Heart left ventricle (tissue), 16 donors: ENCODE results near the gene KIAA1671. TPM values are rescaled to one million over a fixed set of nuclear protein-coding genes. Genes with fewer than 3 reads are reported as not detected.

Experiments used
- ATAC-seq, 4 donors: fragments of 200-7000 bp; cut with Tn5 transposase; one replicate each; pipeline ENCODE4 v1.9.1; 2020 to 2022; ENCODE audit warnings: moderate library complexity in 4 of 4, mild to moderate bottlenecking in 3 of 4, moderate number of reproducible peaks in 1 of 4
- DNase-seq, 5 donors: peaks; one replicate each; pipeline ENCODE4 v3.0.0-alpha.2; 2020
- H3K27ac ChIP-seq, 12 donors: fragments of 200-600 bp; sonication (generic) in 4 of 12; one replicate each; pipeline versions ENCODE4 v1.5.0 to v1.8.0; 2016 to 2022; ENCODE audit warnings: mild to moderate bottlenecking in 2 of 12
- H3K27me3 ChIP-seq, 9 donors: fragments of 200-600 bp; sonication (generic) in 2 of 9; one replicate each; pipeline versions ENCODE4 v1.5.1 to v1.8.0; 2016 to 2022; ENCODE audit warnings: mild to moderate bottlenecking in 3 of 9
- H3K36me3 ChIP-seq, 9 donors: fragments of 200-600 bp; sonication (generic) in 2 of 9; one replicate each; pipeline versions ENCODE4 v1.5.0 to v1.8.0; 2018 to 2022; ENCODE audit warnings: mild to moderate bottlenecking in 2 of 9
- H3K4me1 ChIP-seq, 12 donors: fragments of 200-600 bp; sonication (generic) in 4 of 12; one replicate each; pipeline versions ENCODE4 v1.5.0 to v1.8.0; 2016 to 2022; ENCODE audit warnings: mild to moderate bottlenecking in 3 of 12
- H3K4me3 ChIP-seq, 12 donors: fragments of 200-600 bp; sonication (generic) in 4 of 12; one replicate each; pipeline versions ENCODE4 v1.5.0 to v1.8.0; 2017 to 2022; ENCODE audit warnings: mild to moderate bottlenecking in 9 of 12, moderate library complexity in 4 of 12
- H3K9me3 ChIP-seq, 12 donors: fragments of 200-600 bp; sonication (generic) in 4 of 12; one replicate each; pipeline versions ENCODE4 v1.5.0 to v1.8.0; 2016 to 2022; ENCODE audit warnings: mild to moderate bottlenecking in 1 of 12
- POLR2A ChIP-seq, 2 donors: fragments of 450-650 bp; IDR thresholded peaks; one replicate each; pipeline ENCODE4 v1.6.1; 2017; ENCODE audit warnings: antibody characterized with exemption in 2 of 2, mild to moderate bottlenecking in 2 of 2, moderate library complexity in 2 of 2
- WGBS, 4 donors: extraction: QIAGEN DNeasy Blood & Tissue Kit in 2 of 4; methylation state at CpG; one replicate each; pipeline versions ENCODE4 v1.1.5 to v1.1.7; 2013 to 2018; 5-methylcytosine and 5-hydroxymethylcytosine counted together
- intact Hi-C, 10 donors: fragments of 100-400 bp; cut with DNase I; formaldehyde crosslinking; loops; one replicate each; pipeline versions ENCODE4 v1.11.1 to v1.14.2; 2022
- polyA plus RNA-seq, 2 donors: library from polyadenylated mRNA; stranded (reverse); fragments of 200-250 nt; gene quantifications; one replicate each; pipeline ENCODE4 v1.2.3, GENCODE V29; 2013
- total RNA-seq, 9 donors: library from RNA; depleted of rRNA in 2 of 9; stranded (reverse); fragments of >200 nt in 2 of 9; fragmentation: NEBNext Ultra II Directional in 3 of 9; extraction: Animal tissue kit (Norgen Biotek cat#: 25700) in 3 of 9; gene quantifications; one replicate each; pipeline versions ENCODE4 v1.1.0 to v1.2.4, GENCODE V29; 2016 to 2023
- TF ChIP-seq, protein P1 (sequence below), 12 donors: fragments of 200-600 bp; sonication (generic) in 4 of 12; IDR thresholded peaks; one replicate each; pipeline versions ENCODE4 v1.5.0 to v1.8.0; 2018 to 2022; ENCODE audit warnings: antibody characterized with exemption in 12 of 12, mild to moderate bottlenecking in 5 of 12
- donor health status: ischemic (EF 13 %, LVEDD 7.1; RV severe dilation, severe dysfunction).
- donor health status: healthy with polysubstance abuse.
- donor health status: DM: no; HTN: yes; CAD: no.
- donor health status: DM: no; HTN: no; CAD: no.
- donor health status: ischemic (EF 25% LVEDD 6.9; RV normal size, moderate dysfunction).
- donor health status: ischemic (EF 25% LVEDD 5.7; RV mildly dilated, moderate dysfunction).
- donor health status: healthy.
- donor health status: DM: yes; HTN: yes; CAD: no.
- donor health status: ischemic (EF 35%, LVEDD 5.7; RV mildly dilated, moderate dysfunction).
- donor health status: nonischemic (EF 11% LVEDD 7.7; RV severe dilation, severe dysfunction).
- donor health status: DM: yes; HTN: yes; CAD: no.
- donor health status: PGD.
- donor health status: ischemic (EF 29% LVEDD 5.4; RV normal size, mild dysfunction).
- donor health status: nonischemic (EF 23%, LVEDD 6.1; RV moderate dilation, normal function).

Gene KIAA1671
- total and polyA plus RNA-seq, 11 donors = 4.5 to 22.1 (median 13.2) TPM

- peaks cover 0 to 11% (median 0%) of the 10 kb centered on the region in 9 donors for H3K36me3 ChIP-seq
- peak overlapping the region; percentile 62 to 88 (median 74) for H3K27ac ChIP-seq
- no peak for ATAC-seq
- no peaks in the 10 kb centered on the region for H3K27me3 ChIP-seq
- no peaks in the 10 kb centered on the region for H3K9me3 ChIP-seq
- H3K4me1 ChIP-seq = peaks cover 0 to 32% (median 10%) of the 10 kb centered on the region in 12 donors
- DNase-seq = no peak
- no peak overlapping the region for H3K4me3 ChIP-seq
- TF ChIP-seq, protein P1, sequence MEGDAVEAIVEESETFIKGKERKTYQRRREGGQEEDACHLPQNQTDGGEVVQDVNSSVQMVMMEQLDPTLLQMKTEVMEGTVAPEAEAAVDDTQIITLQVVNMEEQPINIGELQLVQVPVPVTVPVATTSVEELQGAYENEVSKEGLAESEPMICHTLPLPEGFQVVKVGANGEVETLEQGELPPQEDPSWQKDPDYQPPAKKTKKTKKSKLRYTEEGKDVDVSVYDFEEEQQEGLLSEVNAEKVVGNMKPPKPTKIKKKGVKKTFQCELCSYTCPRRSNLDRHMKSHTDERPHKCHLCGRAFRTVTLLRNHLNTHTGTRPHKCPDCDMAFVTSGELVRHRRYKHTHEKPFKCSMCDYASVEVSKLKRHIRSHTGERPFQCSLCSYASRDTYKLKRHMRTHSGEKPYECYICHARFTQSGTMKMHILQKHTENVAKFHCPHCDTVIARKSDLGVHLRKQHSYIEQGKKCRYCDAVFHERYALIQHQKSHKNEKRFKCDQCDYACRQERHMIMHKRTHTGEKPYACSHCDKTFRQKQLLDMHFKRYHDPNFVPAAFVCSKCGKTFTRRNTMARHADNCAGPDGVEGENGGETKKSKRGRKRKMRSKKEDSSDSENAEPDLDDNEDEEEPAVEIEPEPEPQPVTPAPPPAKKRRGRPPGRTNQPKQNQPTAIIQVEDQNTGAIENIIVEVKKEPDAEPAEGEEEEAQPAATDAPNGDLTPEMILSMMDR (IDR thresholded peaks at IDR 0.05) = no peak
- no peak for TF ChIP-seq POLR2A (IDR thresholded peaks at IDR 0.05)
- 79 to 91% (median 83%) methylated on average over 2 of the region's 2 CpGs for WGBS, 4 donors
- intact Hi-C loops = no loop called here
These were observed 167.1 kb downstream of the KIAA1671 start for GRCh38 chr22:25119609-25120008.

- TF ChIP-seq, protein P1 (IDR thresholded peaks at IDR 0.05) = no peak
- no peak for TF ChIP-seq POLR2A (IDR thresholded peaks at IDR 0.05)
- Histone ChIP-seq H3K4me1 (peaks cover 0 to 31% (median 10%) of the 10 kb centered on the region in 12 donors), H3K27me3 (no peaks in the 10 kb centered on the region), H3K4me3 (no peak overlapping the region), H3K9me3 (no peaks in the 10 kb centered on the region), H3K36me3 (peaks cover 0 to 11% (median 0%) of the 10 kb centered on the region in 9 donors), H3K27ac (peak overlapping the region; percentile 62 to 88 (median 74))
- ATAC-seq = peak; percentile 52 to 87 (median 68)
- intact Hi-C loops = no loop called here
- peak in 4 of 5 donors; percentile 33 to 64 (median 46) for DNase-seq
- WGBS, 4 donors = 33 to 60% (median 46%) methylated on average over 3 of the region's 3 CpGs
These were observed 167.6 kb downstream of the KIAA1671 start for GRCh38 chr22:25120093-25120561.

- no peak overlapping the region for H3K4me3 ChIP-seq
- H3K27me3 ChIP-seq = no peaks in the 10 kb centered on the region
- TF ChIP-seq POLR2A (IDR thresholded peaks at IDR 0.05) = no peak
- TF ChIP-seq, protein P1 (IDR thresholded peaks at IDR 0.05) = no peak
- ATAC-seq (peak in 3 of 4 donors; percentile 21 to 73 (median 51)), DNase-seq (peak in 1 of 5 donors; percentile 34)
- H3K27ac ChIP-seq = peak overlapping the region; percentile 62 to 88 (median 74)
- intact Hi-C loops = no loop called here
- no peaks in the 10 kb centered on the region for H3K9me3 ChIP-seq
- peaks cover 0 to 11% (median 0%) of the 10 kb centered on the region in 9 donors for H3K36me3 ChIP-seq
- 54 to 62% (median 60%) methylated on average over 12 of the region's 12 CpGs for WGBS, 4 donors
- peaks cover 0 to 32% (median 10%) of the 10 kb centered on the region in 12 donors for H3K4me1 ChIP-seq
These were observed 168.3 kb downstream of the KIAA1671 start for GRCh38 chr22:25120761-25121212.

GRCh38 chr22:25122136-25122764, 169.7 kb downstream of the KIAA1671 start:
- WGBS, 4 donors = 94 to 97% (median 95%) methylated on average over 14 of the region's 14 CpGs
- TF ChIP-seq POLR2A (IDR thresholded peaks at IDR 0.05) = no peak
- TF ChIP-seq, protein P1 (IDR thresholded peaks at IDR 0.05) = no peak
- ATAC-seq (no peak), DNase-seq (no peak)
- peak overlapping the region in 2 of 12 donors; percentile 71 to 88 for H3K27ac ChIP-seq
- H3K4me3 ChIP-seq = no peak overlapping the region
- intact Hi-C loops = no loop called here
- H3K4me1 ChIP-seq = peaks cover 0 to 32% (median 10%) of the 10 kb centered on the region in 12 donors
- H3K27me3 ChIP-seq = no peaks in the 10 kb centered on the region
- no peaks in the 10 kb centered on the region for H3K9me3 ChIP-seq
- peaks cover 0 to 11% (median 0%) of the 10 kb centered on the region in 9 donors for H3K36me3 ChIP-seq
